Fibroblast of lung (primary cell): ENCODE measurements around the gene LRRTM3. TPM values are rescaled to one million over a fixed set of nuclear protein-coding genes. Genes with fewer than 3 reads are reported as not detected.

Source experiments
- DNase-seq, 2 donors: peaks; one replicate each; pipeline versions ENCODE4 v3.0.0 to v3.0.0-alpha.2; 2010; ENCODE audit warnings: low read depth in 2 of 2
- H2AFZ ChIP-seq: 2 replicates; pipeline ENCODE4 v1.5.1; 2012; ENCODE audit warnings: low read length, control low read depth, inconsistent platforms
- H3K27ac ChIP-seq: 2 replicates; pipeline ENCODE4 v1.5.1; 2011; ENCODE audit warnings: low read length, control low read depth; ENCODE audit not compliant: insufficient read depth
- H3K27me3 ChIP-seq: 2 replicates; pipeline ENCODE4 v1.5.1; 2011; ENCODE audit warnings: mild to moderate bottlenecking, low read length; ENCODE audit not compliant: control insufficient read depth, insufficient read depth
- H3K36me3 ChIP-seq: 2 replicates; pipeline ENCODE4 v1.5.1; 2011; ENCODE audit warnings: low read length; ENCODE audit not compliant: control insufficient read depth, insufficient read depth
- H3K4me1 ChIP-seq: 2 replicates; pipeline ENCODE4 v1.5.1; 2011; ENCODE audit warnings: low read length; ENCODE audit not compliant: control insufficient read depth, insufficient read depth; ENCODE audit errors: extremely low read depth
- H3K4me2 ChIP-seq: 2 replicates; pipeline ENCODE4 v1.5.1; 2011; ENCODE audit warnings: low read length, control low read depth; ENCODE audit not compliant: insufficient read depth; ENCODE audit errors: extremely low read depth
- H3K4me3 ChIP-seq, 4 experiments: fragments of 200-600 bp in 1 of 4; sonication (generic) in 1 of 4; replicated peaks in 1 of 4; 2 replicates each; pipeline ENCODE4 v1.5.1; 2011 to 2016; ENCODE audit warnings: low read length in 4 of 4, low read depth in 3 of 4, mild to moderate bottlenecking in 3 of 4, control low read depth in 2 of 4, inconsistent platforms in 1 of 4, mixed read lengths in 1 of 4; ENCODE audit not compliant: insufficient read depth in 1 of 4; ENCODE audit errors: control extremely low read depth in 1 of 4
- H3K79me2 ChIP-seq: 2 replicates; pipeline ENCODE4 v1.5.1; 2012; ENCODE audit warnings: mild to moderate bottlenecking, low read length, inconsistent platforms; ENCODE audit not compliant: control insufficient read depth, insufficient read depth
- H3K9ac ChIP-seq: 2 replicates; pipeline ENCODE4 v1.5.1; 2011; ENCODE audit warnings: mild to moderate bottlenecking, low read length, control low read depth; ENCODE audit not compliant: insufficient read depth
- H3K9me3 ChIP-seq: 2 replicates; pipeline ENCODE4 v1.5.1; 2012; ENCODE audit warnings: low read depth, low read length; ENCODE audit not compliant: control insufficient read depth, insufficient read depth
- H4K20me1 ChIP-seq: 2 replicates; pipeline ENCODE4 v1.5.1; 2011; ENCODE audit warnings: low read length; ENCODE audit not compliant: control insufficient read depth, insufficient read depth; ENCODE audit errors: extremely low read depth
- EZH2 ChIP-seq: IDR thresholded peaks from 2 replicates; pipeline ENCODE4 v1.5.1; 2012; ENCODE audit warnings: low read length, control low read depth, mild to moderate bottlenecking; ENCODE audit errors: missing control alignments
- polyA plus RNA-seq, 2 donors: library from polyadenylated mRNA; depleted of rRNA in 1 of 2; stranded (reverse) in 1 of 2; unstranded in 1 of 2; fragments of >200 nt; gene quantifications; 2 replicates each; pipeline ENCODE4 v1.2.1, GENCODE V29; 2011 to 2012; ENCODE audit warnings: missing spikeins in 1 of 2
- total RNA-seq: library from RNA; depleted of rRNA; stranded (reverse); fragments of >200 nt; gene quantifications from 2 replicates; pipeline ENCODE4 v1.2.1, GENCODE V29; 2014
- TF ChIP-seq, protein P1 (sequence below), 2 donors: IDR thresholded peaks in 1 of 2; conservative IDR thresholded peaks in 1 of 2; 1 replicate in 1 of 2; 2 replicates in 1 of 2; pipeline ENCODE4 v1.5.1; 2011 to 2012; ENCODE audit warnings: low read length in 2 of 2, control low read depth in 1 of 2, inconsistent platforms in 1 of 2, low read depth in 1 of 2, mild to moderate bottlenecking in 1 of 2

LRRTM3 gene
- total and polyA plus RNA-seq, 2 donors (not counting 1 experiment from before 2014, with no cell fraction given) = not detected

DNA sequence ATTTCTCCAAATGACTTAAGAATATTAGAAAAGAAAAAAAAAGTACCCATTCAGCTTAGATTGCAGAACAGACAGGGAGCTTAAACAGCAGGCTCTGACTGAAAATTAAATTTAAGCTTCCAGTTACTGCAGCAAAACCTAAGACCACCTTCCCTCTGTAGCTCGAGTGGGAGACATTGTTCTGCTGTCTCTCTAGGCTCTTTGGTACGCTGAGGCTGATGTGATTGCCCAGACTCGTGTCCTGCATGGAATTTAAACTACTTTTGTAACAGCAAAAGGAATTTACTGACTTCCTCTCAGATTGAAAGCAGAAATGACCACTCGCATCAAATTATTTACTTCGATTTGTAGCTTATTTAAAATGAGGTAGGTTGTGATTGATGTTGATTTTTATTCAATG lies 124.6 kb downstream of the LRRTM3 start:
- no peak overlapping the region for H3K27ac ChIP-seq
- no peak for DNase-seq
- no peak overlapping the region for H3K4me2 ChIP-seq
- H3K36me3 ChIP-seq = no peaks in the 10 kb centered on the region
- TF ChIP-seq, protein P1, sequence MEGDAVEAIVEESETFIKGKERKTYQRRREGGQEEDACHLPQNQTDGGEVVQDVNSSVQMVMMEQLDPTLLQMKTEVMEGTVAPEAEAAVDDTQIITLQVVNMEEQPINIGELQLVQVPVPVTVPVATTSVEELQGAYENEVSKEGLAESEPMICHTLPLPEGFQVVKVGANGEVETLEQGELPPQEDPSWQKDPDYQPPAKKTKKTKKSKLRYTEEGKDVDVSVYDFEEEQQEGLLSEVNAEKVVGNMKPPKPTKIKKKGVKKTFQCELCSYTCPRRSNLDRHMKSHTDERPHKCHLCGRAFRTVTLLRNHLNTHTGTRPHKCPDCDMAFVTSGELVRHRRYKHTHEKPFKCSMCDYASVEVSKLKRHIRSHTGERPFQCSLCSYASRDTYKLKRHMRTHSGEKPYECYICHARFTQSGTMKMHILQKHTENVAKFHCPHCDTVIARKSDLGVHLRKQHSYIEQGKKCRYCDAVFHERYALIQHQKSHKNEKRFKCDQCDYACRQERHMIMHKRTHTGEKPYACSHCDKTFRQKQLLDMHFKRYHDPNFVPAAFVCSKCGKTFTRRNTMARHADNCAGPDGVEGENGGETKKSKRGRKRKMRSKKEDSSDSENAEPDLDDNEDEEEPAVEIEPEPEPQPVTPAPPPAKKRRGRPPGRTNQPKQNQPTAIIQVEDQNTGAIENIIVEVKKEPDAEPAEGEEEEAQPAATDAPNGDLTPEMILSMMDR (conservative IDR thresholded peaks at IDR 0.05 in 1 of 2, IDR thresholded peaks at IDR 0.05 in 1 of 2; ENCODE audit: low read depth in 1 of 2, low read length in 2 of 2) = no peak
- TF ChIP-seq EZH2 = no peak
- no peak overlapping the region for H3K9ac ChIP-seq
- H3K4me3 ChIP-seq = no peak overlapping the region
- H4K20me1 ChIP-seq = no peaks in the 10 kb centered on the region
- H3K4me1 ChIP-seq = no peaks in the 10 kb centered on the region
- no peak overlapping the region for H2AFZ ChIP-seq
- no peaks in the 10 kb centered on the region for H3K9me3 ChIP-seq
- no peaks in the 10 kb centered on the region for H3K27me3 ChIP-seq
- H3K79me2 ChIP-seq = no peaks in the 10 kb centered on the region

DNA sequence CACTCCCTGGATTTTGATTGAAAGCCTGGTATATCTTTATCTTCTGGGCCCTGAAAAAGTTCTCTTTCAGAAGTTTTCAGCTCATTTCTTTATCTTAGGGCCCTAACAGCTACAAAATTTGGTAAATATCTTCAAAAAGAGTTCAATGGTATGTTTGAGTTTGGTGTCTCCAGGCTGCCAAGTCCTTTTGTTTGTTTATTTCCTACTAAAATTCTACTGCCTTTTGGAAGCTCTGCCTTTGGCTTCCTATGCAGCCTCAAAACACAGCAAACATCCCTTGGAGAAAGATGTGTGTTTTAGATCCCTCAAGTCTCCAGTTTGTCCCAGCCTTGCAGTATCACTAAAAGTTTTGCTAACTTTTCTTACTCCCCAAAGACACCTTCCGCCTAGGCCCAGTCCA lies 146.8 kb downstream of the LRRTM3 start:
- Histone ChIP-seq H3K79me2 (no peaks in the 10 kb centered on the region), H3K36me3 (no peaks in the 10 kb centered on the region), H4K20me1 (no peaks in the 10 kb centered on the region), H3K27me3 (no peaks in the 10 kb centered on the region), H3K4me2 (no peak overlapping the region), H3K9ac (no peak overlapping the region), H3K9me3 (no peaks in the 10 kb centered on the region), H3K4me3 (no peak overlapping the region), H3K4me1 (no peaks in the 10 kb centered on the region), H3K27ac (no peak overlapping the region), H2AFZ (no peak overlapping the region)
- no peak for TF ChIP-seq EZH2
- TF ChIP-seq, protein P1 (conservative IDR thresholded peaks at IDR 0.05 in 1 of 2, IDR thresholded peaks at IDR 0.05 in 1 of 2; ENCODE audit: low read depth in 1 of 2, low read length in 2 of 2) = no peak
- DNase-seq = no peak

DNA sequence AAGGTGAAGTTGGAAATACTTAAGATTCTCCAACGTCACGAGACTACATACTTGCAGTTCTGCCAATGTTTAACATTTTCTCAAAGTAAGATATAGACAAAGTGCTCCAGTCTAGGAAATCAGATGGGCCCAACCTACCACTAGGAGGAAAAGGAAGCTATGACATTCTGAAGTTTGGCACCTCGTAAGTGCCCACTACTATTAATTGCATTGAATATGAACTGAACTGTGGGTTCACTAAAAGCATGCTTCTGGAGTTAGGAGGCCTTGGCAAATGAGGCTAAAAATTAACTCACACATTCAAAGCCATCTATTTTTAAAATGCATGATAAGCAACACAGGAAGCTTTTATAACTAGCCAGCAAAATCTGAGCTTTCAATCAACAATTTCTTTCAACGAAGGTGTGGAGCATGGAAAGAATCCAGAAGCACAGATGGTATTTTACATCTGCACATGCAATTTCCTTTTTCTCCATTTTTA lies 149.7 kb downstream of the LRRTM3 start:
- no peaks in the 10 kb centered on the region for H3K36me3 ChIP-seq
- H3K4me3 ChIP-seq = no peak overlapping the region
- TF ChIP-seq, protein P1 (conservative IDR thresholded peaks at IDR 0.05 in 1 of 2, IDR thresholded peaks at IDR 0.05 in 1 of 2; ENCODE audit: low read depth in 1 of 2, low read length in 2 of 2) = no peak
- no peak for TF ChIP-seq EZH2
- no peak overlapping the region for H3K9ac ChIP-seq
- no peaks in the 10 kb centered on the region for H3K79me2 ChIP-seq
- H3K4me1 ChIP-seq = no peaks in the 10 kb centered on the region
- H3K9me3 ChIP-seq = no peaks in the 10 kb centered on the region
- H4K20me1 ChIP-seq = no peaks in the 10 kb centered on the region
- no peak overlapping the region for H3K27ac ChIP-seq
- no peak overlapping the region for H3K4me2 ChIP-seq
- no peak overlapping the region for H2AFZ ChIP-seq
- no peak for DNase-seq
- H3K27me3 ChIP-seq = no peaks in the 10 kb centered on the region
